Aorta (tissue), 5 donors: Measurements from ENCODE around the gene PTBP1. TPM values are rescaled to one million over a fixed set of nuclear protein-coding genes. Genes with fewer than 3 reads are reported as not detected.
A peak's percentile ranks its signal among the peaks of the same experiment; 100 is the strongest.

Experiments used
- ATAC-seq: fragments of 200-7000 bp; cut with Tn5 transposase; one replicate; pipeline ENCODE4 v1.9.1; 2022; ENCODE audit warnings: moderate library complexity; ENCODE audit not compliant: low FRiP score
- DNase-seq, 2 donors: peaks; one replicate each; pipeline ENCODE4 v3.0.0-alpha.2; 2020
- H3K27ac ChIP-seq, 2 donors: one replicate each; pipeline ENCODE4 v1.5.1; 2013; ENCODE audit warnings: low read length in 2 of 2, mild to moderate bottlenecking in 2 of 2, moderate library complexity in 2 of 2, control low read depth in 1 of 2, inconsistent platforms in 1 of 2, low read depth in 1 of 2
- H3K27me3 ChIP-seq, 2 donors: one replicate each; pipeline ENCODE4 v1.6.1; 2013; ENCODE audit warnings: control low read depth in 1 of 2, low read length in 1 of 2, mild to moderate bottlenecking in 1 of 2, moderate library complexity in 1 of 2; ENCODE audit not compliant: insufficient read depth in 2 of 2, control insufficient read depth in 1 of 2
- H3K36me3 ChIP-seq, 2 donors: one replicate each; pipeline ENCODE4 v1.6.1; 2013; ENCODE audit warnings: control low read depth in 1 of 2, low read length in 1 of 2, mild to moderate bottlenecking in 1 of 2; ENCODE audit not compliant: insufficient read depth in 2 of 2, control insufficient read depth in 1 of 2
- H3K4me1 ChIP-seq, 2 donors: one replicate each; pipeline ENCODE4 v1.6.1; 2013; ENCODE audit warnings: low read length in 2 of 2, control low read depth in 1 of 2, mild to moderate bottlenecking in 1 of 2, moderate library complexity in 1 of 2; ENCODE audit not compliant: insufficient read depth in 2 of 2, control insufficient read depth in 1 of 2
- H3K4me3 ChIP-seq, 2 donors: one replicate each; pipeline ENCODE4 v1.5.1; 2013; ENCODE audit warnings: low read length in 2 of 2, control low read depth in 1 of 2, mild to moderate bottlenecking in 1 of 2
- H3K9me3 ChIP-seq: one replicate; pipeline ENCODE4 v1.6.1; 2013; ENCODE audit warnings: mild to moderate bottlenecking, low read length; ENCODE audit not compliant: control insufficient read depth
- WGBS, 2 donors: extraction: QIAGEN DNeasy Blood & Tissue Kit; methylation state at CpG; one replicate each; pipeline ENCODE4 v1.1.7; 2013; 5-methylcytosine and 5-hydroxymethylcytosine counted together
- intact Hi-C, 2 donors: fragments of 100-400 bp; cut with DNase I; formaldehyde crosslinking; loops; one replicate each; pipeline versions ENCODE4 v1.14.2 to v1.15.0; 2022
- polyA plus RNA-seq, 2 donors: library from polyadenylated mRNA; stranded (reverse); fragments of 200-250 nt; gene quantifications; one replicate each; pipeline ENCODE4 v1.2.3, GENCODE V29; 2013
- total RNA-seq, 2 donors: library from RNA; stranded (reverse); fragmentation: NEBNext Ultra II Directional; extraction: Animal tissue kit (Norgen Biotek cat#: 25700); gene quantifications; one replicate each; pipeline ENCODE4 v1.2.1, GENCODE V29; 2021
- donor health status: healthy with polysubstance abuse.
- donor health status: Bipolar disorder and iron deficiency.
- donor health status: DM: no; HTN: no; CAD: no.
- donor health status: DM: no; HTN: no; CAD: no.
- donor health status: DM: yes; HTN: yes; CAD: no.

Gene PTBP1
- total and polyA plus RNA-seq, 4 donors, result 46.7 to 218 (median 141) TPM

DNA sequence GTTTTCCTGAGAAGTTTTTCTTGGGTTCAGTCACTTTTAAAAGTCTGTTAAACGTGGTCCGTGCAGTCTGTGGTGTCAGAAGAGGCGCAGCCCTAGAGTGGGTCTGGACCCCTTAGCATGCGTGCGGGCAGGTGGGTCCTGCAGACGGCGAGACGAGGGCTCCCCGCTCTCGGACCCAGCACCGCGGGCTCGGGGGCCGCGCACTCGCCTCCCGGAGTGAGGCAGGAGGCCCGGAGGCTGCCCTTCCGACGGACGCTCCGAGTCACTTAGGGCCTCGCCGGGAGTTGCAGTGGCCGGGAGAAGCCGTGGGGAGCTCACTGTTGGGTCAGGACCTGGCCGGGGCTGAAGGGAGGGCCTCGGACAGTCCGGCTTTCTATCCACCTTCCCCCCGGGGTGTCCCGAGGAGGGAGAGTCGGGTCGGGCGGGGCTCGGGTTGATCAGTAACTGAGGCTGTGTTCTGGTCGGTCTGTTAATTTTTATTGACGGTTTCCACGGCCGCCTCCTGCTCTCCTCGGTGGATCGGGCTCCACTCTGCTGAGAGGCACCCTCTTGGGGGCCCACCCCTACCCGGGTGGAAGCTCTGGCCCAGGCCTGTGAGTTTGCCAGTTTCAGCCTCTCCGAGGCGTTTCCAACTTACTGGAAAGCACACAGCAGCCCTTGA, 1.3 kb downstream of the PTBP1 start:
- Histone ChIP-seq H3K4me1 (peaks cover 3% of the 10 kb centered on the region in 2 donors), H3K9me3 (no peaks in the 10 kb centered on the region), H3K27ac (no peak overlapping the region), H3K27me3 (no peaks in the 10 kb centered on the region), H3K36me3 (no peaks in the 10 kb centered on the region), H3K4me3 (peak overlapping the region; percentile 91 to 96)
- WGBS, 2 donors, result 1% methylated on average over 42 to 44 of the region's 44 CpGs
- peak in 1 of 2 donors; percentile 52 for DNase-seq
- intact Hi-C loops, result loop anchor here in 1 of 2 donors (5.0 kb wide), 2 partner anchors 121 to 136 kb away; partner anchors contain the start of genes FSTL3 and RNF126
- ATAC-seq, result no peak

DNA sequence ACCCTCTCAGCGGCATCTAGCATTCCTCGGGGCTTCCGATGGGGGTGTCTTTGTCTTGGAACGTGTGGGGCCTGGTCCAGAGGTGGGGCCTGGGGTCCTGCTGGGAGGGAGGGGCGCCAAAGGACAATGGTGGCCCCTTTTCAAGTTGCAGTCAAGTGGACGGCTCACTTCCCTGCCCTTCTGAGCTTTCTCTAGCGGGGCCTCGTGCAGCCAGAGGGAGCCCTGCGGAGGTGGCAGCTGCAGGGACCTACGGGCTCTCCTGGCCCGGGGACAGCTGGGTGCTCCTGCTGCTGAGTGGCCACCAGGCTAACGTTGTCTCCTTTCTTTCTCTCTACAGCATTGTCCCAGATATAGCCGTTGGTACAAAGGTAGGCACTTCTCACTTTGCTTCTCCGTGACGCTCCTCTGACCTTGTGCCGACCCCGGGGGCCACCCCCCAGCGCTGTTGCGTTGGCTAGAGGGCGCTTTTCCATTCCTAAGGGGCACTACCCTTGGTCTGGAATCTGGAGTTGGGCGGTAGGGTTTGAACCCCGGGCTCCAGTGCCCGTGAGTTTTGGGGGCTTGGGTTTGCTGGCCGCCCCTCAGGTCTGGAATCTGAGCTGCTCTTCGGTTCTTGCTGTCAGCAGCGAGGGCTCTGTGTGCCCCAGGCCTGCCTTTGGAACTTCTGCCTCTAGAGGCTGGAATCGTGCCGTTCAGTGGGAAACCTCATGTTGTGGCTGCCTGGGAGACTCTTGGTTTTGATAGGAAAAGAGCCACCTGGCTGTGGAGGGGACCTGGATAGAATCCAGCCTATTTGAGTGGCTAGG, 2.0 kb downstream of the PTBP1 start:
- H3K36me3 ChIP-seq, result peaks cover 0 to 1% of the 10 kb centered on the region in 2 donors
- intact Hi-C loops, result loop anchor here in 1 of 2 donors (5.0 kb wide), 2 partner anchors 122 to 137 kb away; partner anchors contain the start of genes FSTL3 and RNF126
- WGBS, 2 donors, result 1 to 3% methylated on average over 28 of the region's 28 CpGs
- ATAC-seq (no peak), DNase-seq (no peak)
- H3K27me3 ChIP-seq, result no peaks in the 10 kb centered on the region
- no peak overlapping the region for H3K27ac ChIP-seq
- H3K9me3 ChIP-seq, result no peaks in the 10 kb centered on the region
- H3K4me1 ChIP-seq, result peaks cover 3% of the 10 kb centered on the region in 2 donors
- H3K4me3 ChIP-seq, result peak overlapping the region; percentile 91 to 96

DNA sequence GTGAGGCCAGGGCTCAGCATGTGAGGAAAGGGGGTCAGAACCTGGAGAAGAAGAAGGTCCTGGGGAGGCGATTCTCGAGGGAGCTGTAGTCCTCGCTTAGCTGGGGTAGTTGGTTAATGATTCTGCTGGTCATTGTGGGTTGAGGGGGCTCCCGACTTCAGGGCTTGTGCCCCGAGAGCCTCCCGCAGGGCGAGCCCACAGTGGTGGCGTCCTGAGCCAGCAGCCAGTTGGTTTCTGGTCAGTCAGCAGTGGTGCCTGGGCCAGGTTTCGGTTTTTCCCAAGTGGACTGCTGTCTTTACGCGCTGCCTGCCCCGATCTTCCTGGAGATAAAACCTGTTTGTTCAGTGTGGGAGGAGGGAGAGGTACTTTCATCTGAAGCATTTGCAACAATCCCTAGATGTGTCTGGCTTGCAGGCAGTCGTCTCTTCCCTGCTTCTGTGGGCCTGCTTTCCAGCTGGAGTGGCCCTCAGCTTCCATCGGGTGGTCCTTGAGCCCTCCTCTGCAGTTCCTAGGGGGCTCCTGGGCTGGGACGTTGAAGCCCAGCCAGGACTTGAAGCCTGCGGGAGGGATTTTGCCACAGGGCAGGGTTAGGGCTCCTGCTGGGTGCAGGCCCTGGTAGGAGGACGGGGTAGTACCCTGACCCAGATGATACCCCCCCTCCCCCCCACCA, 3.2 kb downstream of the PTBP1 start:
- WGBS, 2 donors, result 12 to 16% methylated on average over 17 of the region's 17 CpGs
- peaks cover 3% of the 10 kb centered on the region in 2 donors for H3K4me1 ChIP-seq
- H3K27ac ChIP-seq, result peak overlapping the region in 1 of 2 donors; percentile 38
- peaks cover 0 to 11% of the 10 kb centered on the region in 2 donors for H3K36me3 ChIP-seq
- no peaks in the 10 kb centered on the region for H3K9me3 ChIP-seq
- no peak for ATAC-seq
- no peaks in the 10 kb centered on the region for H3K27me3 ChIP-seq
- intact Hi-C loops, result no loop called here
- H3K4me3 ChIP-seq, result no peak overlapping the region
- DNase-seq, result no peak

DNA sequence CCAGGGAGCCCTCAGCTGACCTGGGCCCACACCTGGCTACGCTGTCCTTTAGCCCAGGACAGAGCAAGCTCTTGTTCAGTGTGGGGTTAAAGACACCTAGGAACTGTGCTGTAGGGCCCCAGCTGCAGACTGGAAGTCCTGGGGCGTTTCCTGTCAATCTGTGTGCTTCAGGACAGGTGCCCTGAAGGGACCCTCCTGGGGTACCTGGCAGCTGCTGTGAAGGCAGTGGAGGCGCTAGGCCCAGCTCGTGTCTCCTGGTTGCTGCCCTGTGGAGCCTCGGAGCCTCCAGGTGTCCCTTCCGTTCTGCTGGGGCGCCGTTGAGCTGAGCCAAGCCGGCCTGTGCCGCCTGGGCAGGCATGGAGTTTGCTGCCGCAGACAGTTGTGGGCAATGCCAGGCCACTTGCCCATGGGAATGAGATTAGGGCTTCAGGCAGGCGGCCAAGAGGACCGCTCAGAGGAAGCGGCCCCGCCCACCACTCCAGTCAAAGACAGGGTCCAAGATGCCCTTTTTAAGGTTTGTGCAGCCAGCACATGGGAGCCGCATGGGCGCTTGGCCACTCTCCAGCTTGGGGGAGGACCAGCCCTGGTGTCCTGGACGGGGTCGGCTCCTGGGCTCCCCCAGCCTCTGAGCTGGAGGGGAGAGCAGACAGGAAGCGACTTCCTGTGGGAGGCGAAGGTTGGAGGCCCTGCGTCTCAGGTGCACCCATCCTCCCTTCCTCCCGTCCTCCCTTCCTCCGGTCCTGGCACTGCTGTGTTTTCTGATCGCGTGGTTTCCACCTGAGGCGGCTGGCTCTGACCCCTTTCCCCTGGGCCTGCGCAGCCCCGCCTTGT, 4.0 kb downstream of the PTBP1 start:
- Histone ChIP-seq H3K9me3 (no peaks in the 10 kb centered on the region), H3K27me3 (no peaks in the 10 kb centered on the region), H3K27ac (no peak overlapping the region), H3K36me3 (peaks cover 3 to 15% of the 10 kb centered on the region in 2 donors), H3K4me1 (peaks cover 3% of the 10 kb centered on the region in 2 donors), H3K4me3 (no peak overlapping the region)
- 11 to 12% methylated on average over 29 of the region's 29 CpGs for WGBS, 2 donors
- DNase-seq (peak; percentile 90 to 93), ATAC-seq (no peak)
- intact Hi-C loops, result no loop called here

DNA sequence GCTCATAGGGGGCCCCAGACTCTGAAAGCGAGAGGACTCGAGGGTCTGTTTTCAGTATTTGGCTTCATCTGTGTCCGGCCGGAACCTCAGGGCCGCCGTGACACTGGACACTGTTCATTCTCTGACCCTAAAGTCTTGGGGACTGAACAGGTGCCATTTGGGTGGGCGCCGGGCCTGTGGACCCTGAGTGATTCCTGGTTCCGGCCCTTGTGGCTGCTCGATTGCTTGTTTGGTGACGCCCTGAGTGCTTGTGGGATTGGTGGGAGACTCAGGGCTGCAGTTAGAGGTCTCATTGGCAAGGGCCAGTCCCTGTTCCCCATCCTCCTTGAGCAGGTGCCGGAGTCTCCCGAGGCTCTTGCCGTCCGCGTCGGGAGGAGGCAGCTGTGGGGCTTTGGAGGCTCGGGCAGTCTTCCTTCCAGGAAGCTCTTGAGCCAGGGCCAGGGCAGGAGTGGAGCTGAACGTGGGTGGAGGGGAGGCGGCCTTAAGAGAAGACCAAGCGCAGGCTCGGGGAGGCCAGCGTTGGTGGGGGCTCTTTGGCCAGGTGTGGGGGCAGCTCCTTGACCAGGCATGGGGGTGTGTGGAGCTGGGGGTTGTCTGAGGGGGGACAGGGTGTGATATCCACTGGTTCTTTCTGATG, 4.7 kb downstream of the PTBP1 start:
- Histone ChIP-seq H3K27me3 (no peaks in the 10 kb centered on the region), H3K36me3 (peaks cover 3 to 15% of the 10 kb centered on the region in 2 donors), H3K27ac (no peak overlapping the region), H3K9me3 (no peaks in the 10 kb centered on the region), H3K4me1 (peaks cover 3% of the 10 kb centered on the region in 2 donors), H3K4me3 (no peak overlapping the region)
- 9 to 11% methylated on average over 23 of the region's 23 CpGs for WGBS, 2 donors
- intact Hi-C loops, result no loop called here
- DNase-seq, result no peak
- no peak for ATAC-seq

DNA sequence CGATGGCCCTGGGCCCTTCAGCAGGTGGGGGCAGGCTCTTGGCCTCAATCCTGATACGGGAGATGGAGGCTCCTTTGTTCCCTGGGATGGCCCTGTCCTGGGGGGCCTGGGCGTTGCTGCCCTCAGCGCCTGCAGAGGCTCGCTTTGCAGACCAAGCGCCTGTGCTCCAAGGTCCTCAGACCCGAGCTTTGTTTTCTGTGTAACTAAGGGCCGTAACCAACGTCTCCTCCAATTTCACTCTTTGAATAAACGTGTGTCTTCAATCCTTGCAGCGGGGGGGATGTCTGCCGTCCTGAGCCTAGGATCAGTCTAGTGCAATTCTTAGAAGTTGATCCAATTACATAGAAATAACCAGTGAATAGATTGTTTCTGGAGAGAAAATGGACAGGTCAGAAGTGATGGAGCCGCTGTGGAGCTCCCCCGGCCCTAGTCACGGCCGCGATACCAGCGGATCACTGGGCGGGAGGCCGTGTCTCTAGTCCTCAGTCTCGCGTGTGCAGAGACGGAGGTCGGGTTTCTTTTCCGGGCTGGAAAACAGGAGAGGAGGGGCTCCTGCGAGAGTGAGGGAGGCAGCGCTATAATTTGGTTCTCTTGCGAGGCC, 5.3 kb downstream of the PTBP1 start:
- ATAC-seq (no peak), DNase-seq (no peak)
- Histone ChIP-seq H3K36me3 (peaks cover 3 to 15% of the 10 kb centered on the region in 2 donors), H3K9me3 (no peaks in the 10 kb centered on the region), H3K27ac (no peak overlapping the region), H3K4me3 (no peak overlapping the region), H3K4me1 (peaks cover 3% of the 10 kb centered on the region in 2 donors), H3K27me3 (no peaks in the 10 kb centered on the region)
- 46 to 56% methylated on average over 28 of the region's 28 CpGs for WGBS, 2 donors
- intact Hi-C loops, result no loop called here

DNA sequence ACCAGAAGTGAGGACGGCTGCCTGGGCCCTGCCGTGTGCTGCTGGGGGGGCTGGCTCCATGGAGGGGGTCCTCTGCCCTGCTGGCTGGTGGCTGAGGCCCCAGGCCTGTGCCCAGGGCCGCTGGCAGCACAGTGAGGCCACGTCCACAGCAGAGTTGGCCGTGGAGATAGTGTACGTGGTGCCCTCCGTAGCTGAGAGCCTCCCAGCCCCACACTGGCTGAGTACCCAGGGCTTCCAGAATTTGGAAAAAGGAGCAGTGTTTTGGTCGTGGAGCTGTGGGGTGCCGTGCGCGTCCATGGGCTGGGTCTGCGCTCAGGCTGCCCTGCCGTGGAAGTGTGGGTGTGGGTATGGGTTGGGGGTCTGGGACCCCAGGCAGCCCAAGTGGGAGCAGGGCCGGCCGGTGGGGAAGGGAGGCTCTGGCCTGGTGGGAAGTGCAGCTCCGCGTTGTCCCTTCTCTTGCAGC, 5.9 kb downstream of the PTBP1 start:
- no peak overlapping the region for H3K27ac ChIP-seq
- H3K9me3 ChIP-seq, result no peaks in the 10 kb centered on the region
- intact Hi-C loops, result no loop called here
- 80 to 82% methylated on average over 17 of the region's 17 CpGs for WGBS, 2 donors
- DNase-seq (no peak), ATAC-seq (no peak)
- H3K36me3 ChIP-seq, result peaks cover 3 to 15% of the 10 kb centered on the region in 2 donors
- peaks cover 3% of the 10 kb centered on the region in 2 donors for H3K4me1 ChIP-seq
- no peaks in the 10 kb centered on the region for H3K27me3 ChIP-seq
- H3K4me3 ChIP-seq, result no peak overlapping the region
